ENCODE data around the gene KHDRBS2.

The KHDRBS2 gene

GRCh38 chr6:62039605-62040004 lies 246.4 kb downstream of the KHDRBS2 start:
- no peaks in the 10 kb centered on the region for H3K36me3 ChIP-seq (ENCODE audit: insufficient read depth, low read length)
- H3K4me3 ChIP-seq = no peak overlapping the region
- no peak for DNase-seq (ENCODE audit: low read depth, low spot score)
- no peak overlapping the region for H3K27ac ChIP-seq
- H3K9me3 ChIP-seq (ENCODE audit: low read depth, low read length) = no peaks in the 10 kb centered on the region
- TF ChIP-seq POLR2AphosphoS5 (IDR thresholded peaks at IDR 0.05; ENCODE audit: borderline replicate concordance, low read depth, low read length) (no peak), FOXP2 (optimal IDR thresholded peaks at IDR 0.05; ENCODE audit: control extremely low read depth, extremely low read length, insufficient read depth) (no peak), EZH2 (IDR thresholded peaks at IDR 0.05) (no peak)
- H3K9ac ChIP-seq (ENCODE audit: insufficient read length) = no peak overlapping the region

DNA sequence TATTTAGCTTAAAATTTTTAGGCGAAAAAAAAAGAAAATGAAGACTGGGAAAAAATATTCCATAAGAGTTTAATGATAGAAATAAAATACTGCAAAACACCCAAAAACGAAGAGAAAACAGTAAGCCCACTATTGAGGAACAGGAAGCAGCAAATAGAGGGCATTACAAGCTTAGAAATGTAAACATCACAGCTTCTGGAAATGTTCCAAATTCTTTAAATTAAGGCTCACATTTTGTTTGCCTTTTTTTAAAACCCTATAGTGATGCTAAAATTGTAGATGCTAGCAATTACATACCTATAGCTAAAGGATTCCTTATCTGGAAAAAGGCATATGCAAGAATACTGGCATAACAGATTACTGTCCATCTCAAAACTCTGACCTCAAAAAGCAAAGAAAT lies 248.6 kb downstream of the KHDRBS2 start:
- Histone ChIP-seq H3K4me3 (no peak overlapping the region), H3K27ac (no peak overlapping the region), H3K36me3 (ENCODE audit: insufficient read depth, low read length) (no peaks in the 10 kb centered on the region), H3K9ac (ENCODE audit: insufficient read length) (no peak overlapping the region), H3K9me3 (ENCODE audit: low read depth, low read length) (no peaks in the 10 kb centered on the region)
- DNase-seq (ENCODE audit: low read depth, low spot score) = no peak
- TF ChIP-seq POLR2AphosphoS5 (IDR thresholded peaks at IDR 0.05; ENCODE audit: borderline replicate concordance, low read depth, low read length) (no peak), FOXP2 (optimal IDR thresholded peaks at IDR 0.05; ENCODE audit: control extremely low read depth, extremely low read length, insufficient read depth) (no peak), EZH2 (IDR thresholded peaks at IDR 0.05) (no peak)

- H3K9ac ChIP-seq (ENCODE audit: insufficient read length) = no peak overlapping the region
- no peak overlapping the region for H3K27ac ChIP-seq
- TF ChIP-seq EZH2 (IDR thresholded peaks at IDR 0.05) = no peak
- no peak for TF ChIP-seq FOXP2 (optimal IDR thresholded peaks at IDR 0.05; ENCODE audit: control extremely low read depth, extremely low read length, insufficient read depth)
- no peak for TF ChIP-seq POLR2AphosphoS5 (IDR thresholded peaks at IDR 0.05; ENCODE audit: borderline replicate concordance, low read depth, low read length)
- H3K36me3 ChIP-seq (ENCODE audit: insufficient read depth, low read length) = no peaks in the 10 kb centered on the region
- DNase-seq (ENCODE audit: low read depth, low spot score) = no peak
- H3K4me3 ChIP-seq = no peak overlapping the region
- H3K9me3 ChIP-seq (ENCODE audit: low read depth, low read length) = no peaks in the 10 kb centered on the region
Observed at GRCh38 chr6:62035952-62036351, 250.1 kb downstream of the KHDRBS2 start.

GRCh38 chr6:62013719-62014118 lies 272.3 kb downstream of the KHDRBS2 start:
- Histone ChIP-seq H3K9me3 (ENCODE audit: low read depth, low read length) (no peaks in the 10 kb centered on the region), H3K4me3 (no peak overlapping the region), H3K36me3 (ENCODE audit: insufficient read depth, low read length) (no peaks in the 10 kb centered on the region), H3K9ac (ENCODE audit: insufficient read length) (no peak overlapping the region), H3K27ac (no peak overlapping the region)
- no peak for TF ChIP-seq FOXP2 (optimal IDR thresholded peaks at IDR 0.05; ENCODE audit: control extremely low read depth, extremely low read length, insufficient read depth)
- no peak for TF ChIP-seq EZH2 (IDR thresholded peaks at IDR 0.05)
- no peak for TF ChIP-seq POLR2AphosphoS5 (IDR thresholded peaks at IDR 0.05; ENCODE audit: borderline replicate concordance, low read depth, low read length)
- DNase-seq (ENCODE audit: low read depth, low spot score) = no peak

DNA sequence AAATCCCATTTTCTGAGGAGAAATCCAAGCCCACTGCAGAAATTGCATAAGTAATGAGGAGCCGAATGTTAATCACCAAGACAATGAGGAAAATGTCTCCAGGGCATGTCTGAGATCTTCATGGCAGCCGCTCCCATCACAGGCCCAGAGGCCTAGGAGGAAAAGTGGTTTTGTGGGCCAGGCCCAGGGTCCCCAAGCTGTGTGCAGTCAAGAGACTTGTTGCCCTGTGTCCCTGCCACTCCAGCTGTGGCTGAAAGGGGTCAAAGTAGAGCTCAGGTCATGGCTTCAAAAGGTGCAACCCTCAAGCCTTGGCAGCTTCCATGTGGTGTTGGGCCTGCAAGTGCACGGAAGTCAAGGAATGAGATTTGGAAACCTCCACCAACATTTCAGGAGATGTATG lies 276.6 kb downstream of the KHDRBS2 start:
- no peak for DNase-seq (ENCODE audit: low read depth, low spot score)
- no peak overlapping the region for H3K9ac ChIP-seq (ENCODE audit: insufficient read length)
- H3K27ac ChIP-seq = no peak overlapping the region
- H3K9me3 ChIP-seq (ENCODE audit: low read depth, low read length) = no peaks in the 10 kb centered on the region
- H3K36me3 ChIP-seq (ENCODE audit: insufficient read depth, low read length) = no peaks in the 10 kb centered on the region
- TF ChIP-seq POLR2AphosphoS5 (IDR thresholded peaks at IDR 0.05; ENCODE audit: borderline replicate concordance, low read depth, low read length) (no peak), FOXP2 (optimal IDR thresholded peaks at IDR 0.05; ENCODE audit: control extremely low read depth, extremely low read length, insufficient read depth) (no peak), EZH2 (IDR thresholded peaks at IDR 0.05) (no peak)
- no peak overlapping the region for H3K4me3 ChIP-seq

GRCh38 chr6:61989616-61990015 lies 296.4 kb downstream of the KHDRBS2 start:
- H3K9ac ChIP-seq (ENCODE audit: insufficient read length) = no peak overlapping the region
- H3K9me3 ChIP-seq (ENCODE audit: low read depth, low read length) = no peaks in the 10 kb centered on the region
- H3K36me3 ChIP-seq (ENCODE audit: insufficient read depth, low read length) = no peaks in the 10 kb centered on the region
- DNase-seq (ENCODE audit: low read depth, low spot score) = no peak
- H3K4me3 ChIP-seq = no peak overlapping the region
- TF ChIP-seq FOXP2 (optimal IDR thresholded peaks at IDR 0.05; ENCODE audit: control extremely low read depth, extremely low read length, insufficient read depth) (no peak), POLR2AphosphoS5 (IDR thresholded peaks at IDR 0.05; ENCODE audit: borderline replicate concordance, low read depth, low read length) (no peak), EZH2 (IDR thresholded peaks at IDR 0.05) (no peak)
- no peak overlapping the region for H3K27ac ChIP-seq

DNA sequence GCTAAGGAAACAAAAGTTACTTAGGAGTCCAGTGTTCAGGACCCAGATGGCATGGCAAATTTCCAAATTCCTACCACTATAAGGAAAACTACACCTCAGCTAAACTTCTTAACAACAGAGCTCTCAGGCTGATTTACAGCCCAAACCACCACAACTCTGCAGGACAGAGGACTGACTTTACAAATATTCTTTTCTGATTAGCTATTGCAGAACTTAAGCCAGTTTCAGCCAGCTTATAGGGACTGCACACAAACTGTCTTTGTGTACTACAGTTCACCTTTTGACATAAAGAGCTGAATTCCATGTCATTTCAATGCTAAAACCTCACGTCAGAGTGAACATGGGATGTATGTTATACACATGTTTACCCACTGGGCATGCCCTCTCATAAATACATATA lies 305.4 kb downstream of the KHDRBS2 start:
- TF ChIP-seq FOXP2 (optimal IDR thresholded peaks at IDR 0.05; ENCODE audit: control extremely low read depth, extremely low read length, insufficient read depth) (no peak), EZH2 (IDR thresholded peaks at IDR 0.05) (no peak), POLR2AphosphoS5 (IDR thresholded peaks at IDR 0.05; ENCODE audit: borderline replicate concordance, low read depth, low read length) (no peak)
- Histone ChIP-seq H3K4me3 (no peak overlapping the region), H3K9me3 (ENCODE audit: low read depth, low read length) (no peaks in the 10 kb centered on the region), H3K9ac (ENCODE audit: insufficient read length) (no peak overlapping the region), H3K27ac (no peak overlapping the region), H3K36me3 (ENCODE audit: insufficient read depth, low read length) (no peaks in the 10 kb centered on the region)
- DNase-seq (ENCODE audit: low read depth, low spot score) = no peak

- Histone ChIP-seq H3K4me3 (no peak overlapping the region), H3K9me3 (ENCODE audit: low read depth, low read length) (no peaks in the 10 kb centered on the region), H3K9ac (ENCODE audit: insufficient read length) (no peak overlapping the region), H3K36me3 (ENCODE audit: insufficient read depth, low read length) (no peaks in the 10 kb centered on the region), H3K27ac (no peak overlapping the region)
- DNase-seq (ENCODE audit: low read depth, low spot score) = no peak
- TF ChIP-seq FOXP2 (optimal IDR thresholded peaks at IDR 0.05; ENCODE audit: control extremely low read depth, extremely low read length, insufficient read depth) (no peak), POLR2AphosphoS5 (IDR thresholded peaks at IDR 0.05; ENCODE audit: borderline replicate concordance, low read depth, low read length) (no peak), EZH2 (IDR thresholded peaks at IDR 0.05) (no peak)
Observed at GRCh38 chr6:61977947-61978346, 308.1 kb downstream of the KHDRBS2 start.

- no peak for DNase-seq (ENCODE audit: low read depth, low spot score)
- no peaks in the 10 kb centered on the region for H3K36me3 ChIP-seq (ENCODE audit: insufficient read depth, low read length)
- TF ChIP-seq POLR2AphosphoS5 (IDR thresholded peaks at IDR 0.05; ENCODE audit: borderline replicate concordance, low read depth, low read length) = no peak
- no peak for TF ChIP-seq EZH2 (IDR thresholded peaks at IDR 0.05)
- TF ChIP-seq FOXP2 (optimal IDR thresholded peaks at IDR 0.05; ENCODE audit: control extremely low read depth, extremely low read length, insufficient read depth) = no peak
Observed at GRCh38 chr6:61977099-61977498, 308.9 kb downstream of the KHDRBS2 start.

More at GRCh38 chr6:61977099-61977498, 308.9 kb downstream of the KHDRBS2 start:
- Histone ChIP-seq H3K4me3 (no peak overlapping the region), H3K9ac (ENCODE audit: insufficient read length) (no peak overlapping the region), H3K27ac (no peak overlapping the region), H3K9me3 (ENCODE audit: low read depth, low read length) (no peaks in the 10 kb centered on the region)

All from SK-N-MC (cell line).